8988T (cell line): ENCODE measurements around the gene SLC44A2.

Experiments used
- DNase-seq: peaks from one replicate; pipeline ENCODE4 v3.0.0; 2011

SLC44A2 gene

DNA sequence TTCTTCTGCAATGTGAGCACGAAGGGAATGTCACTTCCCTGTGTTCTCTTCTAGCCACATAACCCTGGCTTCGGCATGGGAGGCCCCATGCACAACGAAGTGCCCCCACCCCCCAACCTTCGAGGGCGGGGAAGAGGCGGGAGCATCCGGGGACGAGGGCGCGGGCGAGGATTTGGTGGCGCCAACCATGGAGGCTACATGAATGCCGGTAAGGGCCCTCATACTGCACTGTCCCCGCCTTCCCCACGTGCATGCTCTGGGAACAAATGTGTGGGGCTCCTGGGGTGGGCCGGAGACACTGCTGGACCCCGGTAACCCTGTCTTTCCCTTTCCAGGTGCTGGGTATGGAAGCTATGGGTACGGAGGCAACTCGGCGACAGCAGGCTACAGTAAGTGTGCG lies 58.2 kb downstream of the SLC44A2 start:
- DNase-seq: no peak

- DNase-seq: no peak
Observed at GRCh38 chr19:10685210-10685609, 59.9 kb downstream of the SLC44A2 start.

DNA sequence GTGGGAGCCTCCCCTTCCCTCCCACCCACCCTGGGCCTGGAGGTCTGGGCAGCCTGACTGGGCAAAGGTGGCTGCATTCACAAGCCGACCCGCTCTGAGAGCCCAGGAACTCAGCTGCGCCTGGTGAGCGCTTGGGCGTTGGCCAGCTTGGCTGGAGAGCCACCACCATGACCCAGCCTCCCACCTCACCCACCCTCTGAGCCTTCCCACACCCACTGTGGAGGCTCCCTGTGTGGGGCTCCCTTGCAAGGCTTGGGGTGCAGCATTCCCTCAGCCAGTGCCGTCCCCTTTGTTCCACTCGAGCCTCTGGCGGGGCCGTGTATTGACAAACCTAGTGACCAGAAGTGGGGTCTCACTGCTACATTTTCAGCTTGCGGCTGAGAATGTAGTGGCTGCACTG lies 60.8 kb downstream of the SLC44A2 start:
- no peak for DNase-seq

DNA sequence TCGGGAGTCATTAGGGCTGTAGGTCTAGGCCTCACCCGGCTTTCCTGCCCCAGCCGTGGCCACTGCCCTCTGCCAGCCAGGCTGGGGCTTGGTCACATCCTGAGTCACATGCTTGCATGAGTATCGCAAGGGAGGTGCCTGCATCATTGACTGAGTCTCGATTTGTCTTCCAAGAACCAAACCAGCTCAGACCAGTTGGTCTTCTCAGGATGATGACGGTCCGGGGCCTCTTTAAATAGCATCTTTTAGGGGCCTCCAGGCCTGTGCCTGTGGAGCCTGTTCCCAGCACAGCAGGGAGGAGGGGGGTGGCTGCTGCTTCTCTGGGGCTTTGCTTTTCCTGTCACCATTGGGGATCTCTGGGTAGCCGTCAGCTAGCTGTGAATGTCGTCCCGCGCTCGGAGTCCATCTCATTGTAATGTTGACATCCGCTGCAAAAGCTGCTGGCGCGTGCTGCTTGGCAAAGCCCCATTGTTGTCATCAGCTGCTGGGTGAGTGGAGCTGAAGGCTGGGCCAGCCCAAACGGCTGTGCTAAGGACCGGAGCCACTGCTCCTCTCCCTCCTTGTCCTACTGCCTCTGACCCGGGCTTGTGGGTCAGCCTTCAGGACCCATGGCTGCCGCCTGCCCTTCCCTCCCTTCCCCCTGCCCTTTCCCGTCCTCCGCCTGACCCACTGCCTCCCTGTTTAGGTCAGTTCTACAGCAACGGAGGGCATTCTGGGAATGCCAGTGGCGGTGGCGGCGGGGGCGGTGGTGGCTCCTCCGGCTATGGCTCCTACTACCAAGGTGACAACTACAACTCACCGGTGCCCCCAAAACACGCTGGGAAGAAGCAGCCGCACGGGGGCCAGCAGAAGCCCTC lies 61.5 kb downstream of the SLC44A2 start:
- DNase-seq: no peak

- DNase-seq: no peak
Observed at GRCh38 chr19:10687518-10688288, 62.4 kb downstream of the SLC44A2 start.

DNA sequence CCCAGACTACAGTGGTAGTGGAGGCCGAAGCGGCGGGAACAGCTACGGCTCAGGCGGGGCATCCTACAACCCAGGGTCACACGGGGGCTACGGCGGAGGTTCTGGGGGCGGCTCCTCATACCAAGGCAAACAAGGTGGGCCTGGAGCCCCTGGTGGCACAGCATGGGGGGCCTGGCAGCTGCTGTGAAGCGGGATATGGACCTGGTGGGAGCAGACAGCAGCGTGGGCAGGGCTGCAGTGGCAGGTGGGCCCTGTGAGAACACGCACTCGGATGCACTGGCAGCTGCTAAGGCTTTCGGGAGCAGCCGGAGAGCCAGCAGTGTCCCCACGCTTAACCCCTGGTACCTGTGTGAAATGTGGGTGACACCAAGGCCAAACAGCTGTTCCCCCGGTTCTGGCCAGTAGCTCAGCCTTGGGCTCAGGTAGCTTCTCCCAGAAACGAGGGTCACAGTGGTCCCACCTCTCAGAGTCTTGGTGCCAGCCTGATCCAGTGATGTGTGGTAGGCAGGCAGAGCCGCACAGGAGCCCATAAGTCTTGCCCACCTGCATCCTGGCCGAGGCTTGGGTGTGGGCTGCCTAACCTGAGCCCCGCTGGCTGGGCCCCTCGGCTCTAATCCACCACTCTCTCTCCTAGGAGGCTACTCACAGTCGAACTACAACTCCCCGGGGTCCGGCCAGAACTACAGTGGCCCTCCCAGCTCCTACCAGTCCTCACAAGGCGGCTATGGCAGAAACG lies 63.4 kb downstream of the SLC44A2 start:
- no peak for DNase-seq

DNA sequence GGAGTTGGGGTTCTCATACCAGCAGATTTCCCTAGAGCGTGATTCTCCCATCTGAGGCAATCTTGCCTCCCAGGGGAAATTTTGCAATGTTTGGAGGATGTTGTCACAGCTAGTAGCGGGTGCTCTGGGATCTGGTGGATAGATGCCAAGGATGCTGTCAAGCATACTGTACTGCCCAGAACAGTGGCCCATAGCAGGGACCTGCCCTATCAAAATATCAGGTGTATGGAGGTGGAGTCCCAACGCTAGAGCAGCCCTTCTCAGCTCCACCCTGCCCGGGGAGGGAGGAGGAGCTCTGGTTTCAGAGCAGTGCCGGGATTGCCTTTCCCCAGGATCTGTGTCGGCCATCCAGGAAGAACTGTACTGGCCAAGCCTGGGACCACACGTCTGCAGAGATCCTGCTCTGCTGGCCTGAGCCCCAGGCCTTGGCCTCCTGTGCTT lies 65.0 kb downstream of the SLC44A2 start:
- DNase-seq: no peak

DNA sequence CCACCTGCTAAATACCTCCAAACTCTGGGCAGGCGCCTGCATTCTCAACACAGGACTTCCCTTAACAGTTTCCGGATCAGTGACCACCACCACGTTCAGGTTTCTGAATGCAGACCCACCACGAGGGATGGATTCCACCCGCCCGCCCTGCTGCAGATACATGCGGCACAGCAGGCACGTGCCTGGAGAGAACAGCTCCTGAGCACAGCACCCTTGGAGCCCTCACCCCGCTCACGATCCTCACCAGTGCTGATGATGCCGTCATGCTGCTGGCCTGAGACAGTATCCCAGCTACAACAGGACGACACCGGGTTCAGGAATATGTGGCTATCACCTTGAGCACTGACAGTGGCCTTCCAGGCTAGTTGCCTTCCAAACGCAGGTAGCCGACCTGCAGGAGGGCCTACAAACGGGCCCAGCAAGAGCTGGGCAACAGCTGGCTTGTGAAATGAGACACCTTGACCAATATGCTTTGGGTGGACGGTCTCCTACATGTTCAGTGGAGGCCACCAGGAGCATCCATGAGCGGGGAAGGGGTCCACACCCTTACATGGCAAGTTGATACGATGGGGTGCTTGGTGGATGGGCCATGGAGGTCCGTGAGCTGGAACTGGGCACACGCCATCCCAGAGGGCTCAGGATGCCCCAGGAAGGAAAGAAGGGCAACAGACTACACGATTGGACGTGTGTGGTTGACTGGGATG lies 66.0 kb downstream of the SLC44A2 start:
- DNase-seq: no peak

DNA sequence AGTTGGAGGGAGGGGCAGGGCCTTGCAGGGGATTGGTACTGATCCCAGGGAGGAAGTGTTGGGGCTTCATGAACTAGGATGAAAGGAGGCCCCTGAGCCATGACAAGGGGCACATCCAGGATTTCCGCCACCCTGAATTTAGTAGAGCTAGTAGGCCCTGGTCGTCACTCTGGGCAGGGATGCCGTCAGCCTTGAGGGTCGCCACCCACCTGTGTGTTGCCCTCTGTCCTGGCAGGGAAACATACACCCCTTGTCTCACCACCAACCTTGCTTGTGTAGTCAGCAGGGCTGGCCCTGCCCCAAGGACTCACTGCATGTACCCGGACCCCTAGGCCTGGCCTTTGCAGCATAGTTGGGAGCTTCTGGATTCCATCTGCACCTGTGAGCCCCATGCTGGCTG lies 66.5 kb downstream of the SLC44A2 start:
- DNase-seq: no peak

DNA sequence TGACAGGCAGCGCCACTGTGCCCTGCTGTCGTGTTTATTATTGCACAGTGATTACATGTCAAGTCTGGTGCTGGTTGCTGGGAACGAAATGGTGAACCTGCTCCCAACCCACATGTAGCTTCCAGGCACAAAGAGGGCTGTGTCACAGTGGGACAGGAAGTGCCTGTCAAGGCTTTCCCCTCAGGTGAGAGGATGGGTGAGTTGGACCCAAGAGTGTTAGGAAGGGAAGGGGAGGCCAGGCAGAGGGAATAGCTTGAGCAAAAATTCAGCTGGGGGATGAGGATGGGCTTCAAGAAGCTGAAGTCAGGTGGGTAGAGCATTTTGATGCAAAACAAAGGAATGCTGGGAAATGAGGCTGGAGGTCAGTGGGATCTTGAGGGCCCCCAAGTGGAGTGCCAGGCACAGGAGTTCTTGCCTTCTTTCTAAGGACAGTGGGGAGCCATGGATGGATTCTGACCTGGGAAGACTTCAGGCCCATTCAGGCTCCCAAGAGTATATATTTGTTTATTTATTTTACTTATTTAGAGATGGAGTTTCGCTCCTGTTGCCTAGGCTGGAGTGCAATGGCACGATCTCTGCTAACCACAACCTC lies 67.4 kb downstream of the SLC44A2 start:
- DNase-seq: no peak
